ENCODE data around the gene NOS1AP.
"Not testable (repeated sequence)": the region's sequence is repeated elsewhere in the genome, so short reads cannot be mapped to it uniquely, and the experiment has no call there.

NOS1AP gene

GRCh38 chr1:162070825-162071224, 1.3 kb downstream of the NOS1AP start:
- peak overlapping the region; percentile 52 to 75 for H3K9ac ChIP-seq (ENCODE audit: low read depth in 1 of 2, low read length in 2 of 2)
- no peaks in the 10 kb centered on the region for H3K36me3 ChIP-seq (ENCODE audit: control insufficient read depth in 2 of 2, insufficient read depth in 2 of 2, low read length in 2 of 2)
- H3K4me1 ChIP-seq (ENCODE audit: control insufficient read depth in 2 of 2, insufficient read depth in 2 of 2, low read length in 2 of 2): peaks cover 10 to 17% of the 10 kb centered on the region in 2 donors
- peak overlapping the region; percentile 75 to 87 for H3K4me3 ChIP-seq (ENCODE audit: low read length in 2 of 2)
- peak overlapping the region; percentile 55 to 82 for H3K27ac ChIP-seq (ENCODE audit: low read depth in 2 of 2, low read length in 2 of 2)
- H3K9me3 ChIP-seq (ENCODE audit: control insufficient read depth in 2 of 2, low read length in 2 of 2): no peaks in the 10 kb centered on the region
- H3K27me3 ChIP-seq (ENCODE audit: control insufficient read depth in 2 of 2, insufficient read depth in 2 of 2, low read length in 2 of 2): no peaks in the 10 kb centered on the region

- Histone ChIP-seq H3K36me3 (ENCODE audit: control insufficient read depth in 2 of 2, insufficient read depth in 2 of 2, low read length in 2 of 2) (no peaks in the 10 kb centered on the region), H3K27ac (ENCODE audit: low read depth in 2 of 2, low read length in 2 of 2) (no peak overlapping the region), H3K4me1 (ENCODE audit: control insufficient read depth in 2 of 2, insufficient read depth in 2 of 2, low read length in 2 of 2) (peaks cover 10 to 17% of the 10 kb centered on the region in 2 donors), H3K9me3 (ENCODE audit: control insufficient read depth in 2 of 2, low read length in 2 of 2) (no peaks in the 10 kb centered on the region), H3K27me3 (ENCODE audit: control insufficient read depth in 2 of 2, insufficient read depth in 2 of 2, low read length in 2 of 2) (no peaks in the 10 kb centered on the region), H3K9ac (ENCODE audit: low read depth in 1 of 2, low read length in 2 of 2) (no peak overlapping the region), H3K4me3 (ENCODE audit: low read length in 2 of 2) (no peak overlapping the region)
Measured at GRCh38 chr1:162072740-162073139, 3.2 kb downstream of the NOS1AP start.

GRCh38 chr1:162074276-162075005, 5.0 kb downstream of the NOS1AP start:
- Histone ChIP-seq H3K27ac (ENCODE audit: low read depth in 2 of 2, low read length in 2 of 2) (no peak overlapping the region), H3K9me3 (ENCODE audit: control insufficient read depth in 2 of 2, low read length in 2 of 2) (no peaks in the 10 kb centered on the region), H3K4me1 (ENCODE audit: control insufficient read depth in 2 of 2, insufficient read depth in 2 of 2, low read length in 2 of 2) (peaks cover 10% of the 10 kb centered on the region in 2 donors), H3K27me3 (ENCODE audit: control insufficient read depth in 2 of 2, insufficient read depth in 2 of 2, low read length in 2 of 2) (no peaks in the 10 kb centered on the region), H3K9ac (ENCODE audit: low read depth in 1 of 2, low read length in 2 of 2) (no peak overlapping the region), H3K36me3 (ENCODE audit: control insufficient read depth in 2 of 2, insufficient read depth in 2 of 2, low read length in 2 of 2) (no peaks in the 10 kb centered on the region), H3K4me3 (ENCODE audit: low read length in 2 of 2) (no peak overlapping the region)

- Histone ChIP-seq H3K4me3 (ENCODE audit: low read length in 2 of 2) (no peak overlapping the region), H3K36me3 (ENCODE audit: control insufficient read depth in 2 of 2, insufficient read depth in 2 of 2, low read length in 2 of 2) (no peaks in the 10 kb centered on the region), H3K27me3 (ENCODE audit: control insufficient read depth in 2 of 2, insufficient read depth in 2 of 2, low read length in 2 of 2) (no peaks in the 10 kb centered on the region), H3K9ac (ENCODE audit: low read depth in 1 of 2, low read length in 2 of 2) (no peak overlapping the region), H3K9me3 (ENCODE audit: control insufficient read depth in 2 of 2, low read length in 2 of 2) (no peaks in the 10 kb centered on the region), H3K27ac (ENCODE audit: low read depth in 2 of 2, low read length in 2 of 2) (no peak overlapping the region), H3K4me1 (ENCODE audit: control insufficient read depth in 2 of 2, insufficient read depth in 2 of 2, low read length in 2 of 2) (peaks cover 3 to 7% of the 10 kb centered on the region in 2 donors)
Measured at GRCh38 chr1:162075862-162076261, 6.4 kb downstream of the NOS1AP start.

- Histone ChIP-seq H3K4me1 (ENCODE audit: control insufficient read depth in 2 of 2, insufficient read depth in 2 of 2, low read length in 2 of 2) (no peaks in the 10 kb centered on the region), H3K36me3 (ENCODE audit: control insufficient read depth in 2 of 2, insufficient read depth in 2 of 2, low read length in 2 of 2) (no peaks in the 10 kb centered on the region), H3K27ac (ENCODE audit: low read depth in 2 of 2, low read length in 2 of 2) (no peak overlapping the region), H3K9ac (ENCODE audit: low read depth in 1 of 2, low read length in 2 of 2) (no peak overlapping the region), H3K27me3 (ENCODE audit: control insufficient read depth in 2 of 2, insufficient read depth in 2 of 2, low read length in 2 of 2) (no peaks in the 10 kb centered on the region), H3K4me3 (ENCODE audit: low read length in 2 of 2) (no peak overlapping the region), H3K9me3 (ENCODE audit: control insufficient read depth in 2 of 2, low read length in 2 of 2) (no peaks in the 10 kb centered on the region)
Measured at GRCh38 chr1:162077648-162078299, 8.3 kb downstream of the NOS1AP start.

GRCh38 chr1:162079030-162079429, 9.5 kb downstream of the NOS1AP start:
- Histone ChIP-seq H3K4me1 (ENCODE audit: control insufficient read depth in 2 of 2, insufficient read depth in 2 of 2, low read length in 2 of 2) (no peaks in the 10 kb centered on the region), H3K27me3 (ENCODE audit: control insufficient read depth in 2 of 2, insufficient read depth in 2 of 2, low read length in 2 of 2) (no peaks in the 10 kb centered on the region), H3K9me3 (ENCODE audit: control insufficient read depth in 2 of 2, low read length in 2 of 2) (no peaks in the 10 kb centered on the region), H3K36me3 (ENCODE audit: control insufficient read depth in 2 of 2, insufficient read depth in 2 of 2, low read length in 2 of 2) (no peaks in the 10 kb centered on the region), H3K4me3 (ENCODE audit: low read length in 2 of 2) (no peak overlapping the region), H3K27ac (ENCODE audit: low read depth in 2 of 2, low read length in 2 of 2) (no peak overlapping the region), H3K9ac (ENCODE audit: low read depth in 1 of 2, low read length in 2 of 2) (no peak overlapping the region)

- H3K9me3 ChIP-seq (ENCODE audit: control insufficient read depth in 2 of 2, low read length in 2 of 2): no peaks in the 10 kb centered on the region
- no peaks in the 10 kb centered on the region for H3K4me1 ChIP-seq (ENCODE audit: control insufficient read depth in 2 of 2, insufficient read depth in 2 of 2, low read length in 2 of 2)
- no peaks in the 10 kb centered on the region for H3K36me3 ChIP-seq (ENCODE audit: control insufficient read depth in 2 of 2, insufficient read depth in 2 of 2, low read length in 2 of 2)
- no peak overlapping the region for H3K9ac ChIP-seq (ENCODE audit: low read depth in 1 of 2, low read length in 2 of 2)
- H3K27me3 ChIP-seq (ENCODE audit: control insufficient read depth in 2 of 2, insufficient read depth in 2 of 2, low read length in 2 of 2): no peaks in the 10 kb centered on the region
- H3K27ac ChIP-seq (ENCODE audit: low read depth in 2 of 2, low read length in 2 of 2): no peak overlapping the region
- no peak overlapping the region for H3K4me3 ChIP-seq (ENCODE audit: low read length in 2 of 2)
Measured at GRCh38 chr1:162080472-162081015, 11.1 kb downstream of the NOS1AP start.

- Histone ChIP-seq H3K27me3 (ENCODE audit: control insufficient read depth in 2 of 2, insufficient read depth in 2 of 2, low read length in 2 of 2) (no peaks in the 10 kb centered on the region), H3K4me1 (ENCODE audit: control insufficient read depth in 2 of 2, insufficient read depth in 2 of 2, low read length in 2 of 2) (no peaks in the 10 kb centered on the region), H3K9ac (ENCODE audit: low read depth in 1 of 2, low read length in 2 of 2) (no peak overlapping the region), H3K9me3 (ENCODE audit: control insufficient read depth in 2 of 2, low read length in 2 of 2) (no peaks in the 10 kb centered on the region), H3K36me3 (ENCODE audit: control insufficient read depth in 2 of 2, insufficient read depth in 2 of 2, low read length in 2 of 2) (no peaks in the 10 kb centered on the region), H3K4me3 (ENCODE audit: low read length in 2 of 2) (no peak overlapping the region), H3K27ac (ENCODE audit: low read depth in 2 of 2, low read length in 2 of 2) (no peak overlapping the region)
Measured at GRCh38 chr1:162081316-162081715, 11.8 kb downstream of the NOS1AP start.

GRCh38 chr1:162082080-162082479, 12.6 kb downstream of the NOS1AP start:
- not testable (repeated sequence) for H3K9me3 ChIP-seq (ENCODE audit: control insufficient read depth in 2 of 2, low read length in 2 of 2); H3K4me3 ChIP-seq (ENCODE audit: low read length in 2 of 2); H3K36me3 ChIP-seq (ENCODE audit: control insufficient read depth in 2 of 2, insufficient read depth in 2 of 2, low read length in 2 of 2); H3K9ac ChIP-seq (ENCODE audit: low read depth in 1 of 2, low read length in 2 of 2); H3K4me1 ChIP-seq (ENCODE audit: control insufficient read depth in 2 of 2, insufficient read depth in 2 of 2, low read length in 2 of 2); H3K27me3 ChIP-seq (ENCODE audit: control insufficient read depth in 2 of 2, insufficient read depth in 2 of 2, low read length in 2 of 2); H3K27ac ChIP-seq (ENCODE audit: low read depth in 2 of 2, low read length in 2 of 2)

- H3K27me3 ChIP-seq (ENCODE audit: control insufficient read depth in 2 of 2, insufficient read depth in 2 of 2, low read length in 2 of 2): no peaks in the 10 kb centered on the region
- H3K4me1 ChIP-seq (ENCODE audit: control insufficient read depth in 2 of 2, insufficient read depth in 2 of 2, low read length in 2 of 2): peaks cover 0 to 3% of the 10 kb centered on the region in 2 donors
- no peaks in the 10 kb centered on the region for H3K36me3 ChIP-seq (ENCODE audit: control insufficient read depth in 2 of 2, insufficient read depth in 2 of 2, low read length in 2 of 2)
- no peaks in the 10 kb centered on the region for H3K9me3 ChIP-seq (ENCODE audit: control insufficient read depth in 2 of 2, low read length in 2 of 2)
- no peak overlapping the region for H3K27ac ChIP-seq (ENCODE audit: low read depth in 2 of 2, low read length in 2 of 2)
- no peak overlapping the region for H3K4me3 ChIP-seq (ENCODE audit: low read length in 2 of 2)
- no peak overlapping the region for H3K9ac ChIP-seq (ENCODE audit: low read depth in 1 of 2, low read length in 2 of 2)
Measured at GRCh38 chr1:162083273-162083672, 13.8 kb downstream of the NOS1AP start.
